GM12878 (cell line): Measurements from ENCODE around the gene ZNF646. TPM values are rescaled to one million over a fixed set of nuclear protein-coding genes. Genes with fewer than 3 reads are reported as not detected.

Experiments used
- ATAC-seq: fragments of 200-7000 bp; cut with Tn5 transposase; 3 replicates; pipeline ENCODE4 v1.9.1; 2020; ENCODE audit warnings: mild to moderate bottlenecking, moderate library complexity
- BruUV-seq: library from RNA; stranded (reverse); fragments of 400-500 nt; replicated peaks from 2 replicates; lab custom pipeline; 2021; lab: Mats Ljungman, UMichigan
- CTCF ChIA-PET: fragments of 300-600 bp; sonication (Branson Sonifier 250); formaldehyde crosslinking; extraction: SDS; loops from one replicate; lab custom pipeline; 2021; ENCODE audit warnings: inconsistent platforms; lab: Yijun Ruan, JAX
- POLR2A ChIA-PET: fragments of 350-600 bp; formaldehyde crosslinking; extraction: SDS; loops from one replicate; lab custom pipeline; 2021; ENCODE audit warnings: inconsistent platforms; lab: Charles Lee
- RAD21 ChIA-PET: fragments of 300-600 bp; sonication (Branson Sonifier 250); formaldehyde crosslinking; loops from one replicate; lab custom pipeline; 2023; ENCODE audit warnings: antibody characterized with exemption; ENCODE audit not compliant: unreplicated experiment; lab: Charles Lee
- SMC1A ChIA-PET: fragments of 300-600 bp; sonication (Branson Sonifier 250); formaldehyde crosslinking; loops from one replicate; lab custom pipeline; 2023; ENCODE audit not compliant: unreplicated experiment, uncharacterized antibody; lab: Charles Lee
- DNase-seq: peaks from one replicate; pipeline ENCODE4 v3.0.0-alpha.2; 2011; ENCODE audit warnings: low read depth, low spot score
- FAIRE-seq: peaks from 3 replicates; lab custom pipeline; 2011; peaks lifted over from hg19 to GRCh38; lab: Jason Lieb, UNC
- H2AFZ ChIP-seq: 2 replicates; pipeline ENCODE4 v1.6.0; 2011; ENCODE audit warnings: low read depth, low read length, control low read depth; ENCODE audit not compliant: control insufficient read depth
- H3K27ac ChIP-seq: 2 replicates; pipeline ENCODE4 v1.5.1; 2011; ENCODE audit warnings: control low read depth; ENCODE audit not compliant: control insufficient read depth, insufficient read depth
- H3K27me3 ChIP-seq, 2 experiments: replicated peaks in 1 of 2; 2 replicates each; pipeline versions ENCODE4 v1.6.0 to v1.6.1; 2011; ENCODE audit warnings: low read length in 1 of 2; ENCODE audit not compliant: control insufficient read depth in 2 of 2, insufficient read depth in 2 of 2
- H3K36me3 ChIP-seq, 2 experiments: 2 replicates each; pipeline ENCODE4 v1.5.1; 2011; ENCODE audit warnings: low read length in 1 of 2; ENCODE audit not compliant: control insufficient read depth in 2 of 2, insufficient read depth in 2 of 2
- H3K4me1 ChIP-seq: 2 replicates; pipeline ENCODE4 v1.6.1; 2011; ENCODE audit warnings: mild to moderate bottlenecking, low read length, moderate library complexity, mixed read lengths; ENCODE audit not compliant: control insufficient read depth, insufficient read depth
- H3K4me2 ChIP-seq: 2 replicates; pipeline ENCODE4 v1.6.0; 2011; ENCODE audit warnings: control low read depth; ENCODE audit not compliant: control insufficient read depth, insufficient read depth
- H3K4me3 ChIP-seq: fragments of 200-600 bp; sonication (generic); 2 replicates; pipeline ENCODE4 v1.5.1; 2016
- H3K79me2 ChIP-seq: 2 replicates; pipeline ENCODE4 v1.6.0; 2011; ENCODE audit warnings: low read length; ENCODE audit not compliant: control insufficient read depth, insufficient read depth
- H3K9ac ChIP-seq: 2 replicates; pipeline ENCODE4 v1.8.0; 2011; ENCODE audit warnings: low read length, control low read depth, mixed read lengths; ENCODE audit not compliant: control insufficient read depth, insufficient read depth
- H3K9me3 ChIP-seq: replicated peaks from 3 replicates; pipeline ENCODE4 v1.5.1; 2011; ENCODE audit warnings: mild to moderate bottlenecking, low read length; ENCODE audit not compliant: control insufficient read depth, insufficient read depth
- H4K20me1 ChIP-seq: 2 replicates; pipeline ENCODE4 v1.6.0; 2011; ENCODE audit not compliant: control insufficient read depth, insufficient read depth
- FOS ChIP-seq: IDR thresholded peaks from 3 replicates; pipeline ENCODE4 v1.6.1; 2011; ENCODE audit warnings: borderline replicate concordance; ENCODE audit not compliant: insufficient read length; ENCODE audit errors: extremely low read depth
- RELB ChIP-seq: fragments of 450-650 bp; IDR thresholded peaks from 2 replicates; pipeline ENCODE4 v1.6.1; 2017; ENCODE audit warnings: low read depth, mild to moderate bottlenecking, moderate library complexity
- SPI1 ChIP-seq: IDR thresholded peaks from 2 replicates; pipeline ENCODE4 v1.6.1; 2011; ENCODE audit warnings: low read depth, mild to moderate bottlenecking, low read length, moderate library complexity, borderline replicate concordance; ENCODE audit not compliant: insufficient read depth
- WGBS: methylation state at CpG from one replicate; pipeline ENCODE4 v1.1.6; 2016; ENCODE audit warnings: low lambda C conversion rate; ENCODE audit not compliant: insufficient replicate concordance, insufficient coverage; ENCODE audit errors: missing lambda C conversion rate; 5-methylcytosine and 5-hydroxymethylcytosine counted together
- in situ Hi-C: fragments of 300-500 bp; cut with MboI; formaldehyde crosslinking; loops from 9 replicates; pipeline ENCODE4 v1.14.3; 2018; ENCODE audit warnings: mixed read lengths
- intact Hi-C: fragments of 100-400 bp; cut with micrococcal nuclease; formaldehyde crosslinking; loops from one replicate; pipeline ENCODE4 v1.14.2; 2022; ENCODE audit not compliant: unreplicated experiment
- polyA plus RNA-seq, 11 experiments: library from polyadenylated mRNA; depleted of rRNA in 4 of 11; unstranded in 6 of 11; stranded (reverse) in 5 of 11; fragments of >200 nt; fragmentation: Nextera tagmentation in 4 of 11; fragmentation: Illumina TruSeq in 1 of 11; extraction: Ambion mirVana in 4 of 11; extraction: Trizol in 1 of 11; gene quantifications; 1 replicate in 1 of 11; 2 replicates in 10 of 11; pipeline versions ENCODE4 v1.2.1 to v1.2.3, GENCODE V29; 2011 to 2016; ENCODE audit warnings: inconsistent platforms in 2 of 11, missing spikeins in 2 of 11, low read depth in 1 of 11
- total RNA-seq, 4 experiments: library from RNA; depleted of rRNA in 3 of 4; stranded (reverse); fragments of >200 nt in 3 of 4; fragmentation: Illumina TruSeq in 1 of 4; extraction: Trizol in 1 of 4; gene quantifications; 2 replicates each; pipeline versions ENCODE4 v1.2.1 to v1.2.3, GENCODE V29; 2013 to 2021
- TF ChIP-seq, protein P1 (sequence below): fragments of 450-650 bp; IDR thresholded peaks from 2 replicates; pipeline ENCODE4 v1.6.1; 2017; ENCODE audit warnings: mild to moderate bottlenecking

Gene ZNF646
- total and polyA plus RNA-seq, 10 of the 15 experiments (the other 5 are each of a cell fraction or from before 2014, with no cell fraction given), result 0.10 to 21.8 (median 6.4) TPM

DNA sequence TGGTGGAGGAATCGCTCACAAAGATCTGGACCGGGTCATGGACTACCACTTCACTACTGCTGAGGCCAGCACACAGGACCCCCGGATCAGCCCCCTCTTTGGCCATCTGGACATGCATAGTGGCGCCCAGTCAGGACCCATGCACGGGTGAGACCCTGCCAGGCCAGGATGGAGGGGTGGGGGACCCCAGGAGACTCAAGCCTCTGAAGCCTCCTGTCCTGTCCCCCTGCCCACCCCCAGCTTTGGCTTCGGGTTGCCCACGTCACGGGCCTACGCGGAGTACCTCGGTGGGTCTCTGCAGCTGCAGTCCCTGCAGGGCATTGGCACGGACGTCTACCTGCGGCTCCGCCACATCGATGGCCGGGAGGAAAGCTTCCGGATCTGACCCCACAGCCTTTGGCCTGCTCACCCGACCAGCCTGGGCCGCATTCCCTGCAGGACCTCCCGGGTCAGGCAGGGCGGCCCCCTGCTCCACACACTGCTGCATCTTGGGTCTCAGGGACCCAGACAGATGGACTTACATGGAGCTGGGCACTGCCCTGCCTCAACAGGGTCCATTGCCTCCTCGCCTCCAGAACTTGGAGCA is 37.8 kb downstream of the ZNF646 start:
- H3K4me3 ChIP-seq, result no peak overlapping the region
- RAD21 ChIA-PET, result interaction anchor here (0.5 kb wide), 1 partner anchor 138 kb away, joined by 4 read pairs; no protein-coding TSS in a partner anchor
- BruUV-seq, result no TSS peak
- intact Hi-C loops (loop anchor here (10.0 kb wide), 1 partner anchor 763 kb away; the partner anchor contains the start of gene ZNF267), in situ Hi-C loops (loop anchor here (10.0 kb wide), 1 partner anchor 763 kb away; the partner anchor contains the start of gene ZNF267)
- H3K4me2 ChIP-seq, result no peak overlapping the region
- H3K27me3 ChIP-seq, result no peaks in the 10 kb centered on the region
- SMC1A ChIA-PET, result no interaction called here
- H3K79me2 ChIP-seq, result peaks cover 13% of the 10 kb centered on the region
- FAIRE-seq (no peak), DNase-seq (no peak), ATAC-seq (no peak)
- H3K27ac ChIP-seq, result no peak overlapping the region
- no peaks in the 10 kb centered on the region for H3K9me3 ChIP-seq
- TF ChIP-seq FOS, result no peak
- TF ChIP-seq, protein P1, sequence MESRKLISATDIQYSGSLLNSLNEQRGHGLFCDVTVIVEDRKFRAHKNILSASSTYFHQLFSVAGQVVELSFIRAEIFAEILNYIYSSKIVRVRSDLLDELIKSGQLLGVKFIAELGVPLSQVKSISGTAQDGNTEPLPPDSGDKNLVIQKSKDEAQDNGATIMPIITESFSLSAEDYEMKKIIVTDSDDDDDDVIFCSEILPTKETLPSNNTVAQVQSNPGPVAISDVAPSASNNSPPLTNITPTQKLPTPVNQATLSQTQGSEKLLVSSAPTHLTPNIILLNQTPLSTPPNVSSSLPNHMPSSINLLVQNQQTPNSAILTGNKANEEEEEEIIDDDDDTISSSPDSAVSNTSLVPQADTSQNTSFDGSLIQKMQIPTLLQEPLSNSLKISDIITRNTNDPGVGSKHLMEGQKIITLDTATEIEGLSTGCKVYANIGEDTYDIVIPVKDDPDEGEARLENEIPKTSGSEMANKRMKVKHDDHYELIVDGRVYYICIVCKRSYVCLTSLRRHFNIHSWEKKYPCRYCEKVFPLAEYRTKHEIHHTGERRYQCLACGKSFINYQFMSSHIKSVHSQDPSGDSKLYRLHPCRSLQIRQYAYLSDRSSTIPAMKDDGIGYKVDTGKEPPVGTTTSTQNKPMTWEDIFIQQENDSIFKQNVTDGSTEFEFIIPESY, result no peak
- TF ChIP-seq SPI1, result no peak
- TF ChIP-seq RELB, result no peak
- H3K4me1 ChIP-seq, result peaks cover 18% of the 10 kb centered on the region
- CTCF ChIA-PET, result interaction anchor here (0.8 to 1.6 kb wide), 2 partner anchors 30 to 170 kb away, joined by 3 to 4 read pairs; no protein-coding TSS in a partner anchor
- H3K36me3 ChIP-seq, result peaks cover 0 to 4% of the 10 kb centered on the region in 2 experiments; a peak in 3 of 4 replicates
- POLR2A ChIA-PET, result interaction anchor here (0.6 to 0.8 kb wide), 2 partner anchors 11 to 44 kb away, joined by 3 read pairs; no protein-coding TSS in a partner anchor
- no peaks in the 10 kb centered on the region for H4K20me1 ChIP-seq
- no peak overlapping the region for H3K9ac ChIP-seq
- 94% methylated on average over 18 of the region's 23 CpGs for WGBS
- no peak overlapping the region for H2AFZ ChIP-seq
